GM19023 (cell line): ENCODE data around the gene C11orf87.

ENCODE experiments used
- ATAC-seq: cut with Tn5 transposase; IDR thresholded peaks from one replicate; pipeline ENCODE4 v1.9.1; 2021; ENCODE audit warnings: mild to moderate bottlenecking, moderate library complexity; ENCODE audit not compliant: unreplicated experiment

The C11orf87 gene

DNA sequence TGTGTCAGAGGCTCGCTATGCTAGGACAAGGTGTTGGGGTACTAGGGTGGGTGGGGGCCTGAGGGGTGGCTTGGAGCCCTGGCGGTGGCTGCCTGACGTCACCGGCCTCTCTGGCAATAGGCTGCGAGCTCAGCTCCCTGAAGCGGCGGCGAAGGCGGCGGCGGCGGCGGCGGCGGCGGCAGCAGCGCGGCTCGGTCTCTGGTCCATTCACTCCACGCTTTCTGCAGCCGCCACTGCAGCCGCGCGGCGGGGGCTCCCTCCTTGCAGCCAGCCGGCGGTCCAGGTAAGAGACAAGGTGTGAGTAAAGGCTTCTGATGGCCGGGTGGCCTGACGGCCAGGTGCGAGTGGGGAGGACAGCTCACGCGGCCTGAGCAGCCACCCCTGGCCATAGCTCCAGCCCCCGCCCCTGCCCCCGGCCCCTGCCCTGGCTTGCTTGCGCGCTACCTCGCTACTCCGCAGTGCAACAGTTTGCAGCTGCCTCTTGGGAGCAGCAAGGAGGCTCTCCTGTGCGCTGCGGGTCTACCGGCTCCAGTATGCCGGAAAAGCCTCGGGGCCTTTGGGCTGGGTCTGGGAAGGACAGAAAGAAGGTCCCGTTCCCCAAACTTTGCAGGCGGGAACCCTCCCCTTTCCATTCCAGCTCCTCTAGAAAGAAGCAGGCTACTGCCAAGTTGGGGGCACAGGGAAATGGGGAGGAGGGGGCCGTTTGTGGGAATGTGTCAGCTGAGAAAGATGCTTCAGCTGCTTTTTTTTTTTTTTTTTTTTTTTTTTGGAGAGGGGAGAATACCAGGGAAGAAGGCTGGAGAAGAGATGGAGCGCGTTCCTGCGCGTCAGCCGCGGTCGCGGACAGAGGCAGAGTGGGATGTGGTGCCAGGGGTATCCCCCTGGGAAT is at the start of gene C11orf87:
Gene C11orf87 (plus strand): TSS at position 210 of the 889 bp plus-strand sequence. CDS start 1,444 bp downstream, outside the sequence.
- ATAC-seq = no peak

GRCh38 chr11:109374032-109374431 is 48.0 kb upstream of the C11orf87 start:
- no peak for ATAC-seq

GRCh38 chr11:109374441-109374840 is 47.5 kb upstream of the C11orf87 start:
- ATAC-seq = no peak

GRCh38 chr11:109377039-109377742 is 44.8 kb upstream of the C11orf87 start:
- ATAC-seq = no peak

- no peak for ATAC-seq
Observed at GRCh38 chr11:109378034-109378433, 44.0 kb upstream of the C11orf87 start.

- ATAC-seq = no peak
Observed at GRCh38 chr11:109383306-109383705, 38.7 kb upstream of the C11orf87 start.

DNA sequence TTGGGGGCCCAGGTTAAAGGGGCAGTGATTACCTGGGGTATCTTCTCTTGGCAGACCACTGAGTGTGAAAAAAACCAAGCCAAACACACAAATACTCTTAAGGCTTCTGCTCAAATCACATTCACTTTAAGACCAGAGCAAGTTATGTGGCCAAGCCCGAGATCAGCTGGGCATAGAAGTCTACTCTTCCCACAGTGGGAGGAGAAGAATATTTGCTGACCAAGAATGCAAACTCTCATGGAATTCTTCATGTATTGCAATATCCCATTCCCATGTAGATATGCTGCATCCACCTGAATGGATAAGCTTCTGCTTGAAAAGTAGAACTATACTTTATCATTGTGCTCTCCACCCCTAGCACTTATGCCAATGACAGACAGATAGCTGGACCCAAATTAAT is 37.1 kb upstream of the C11orf87 start:
- no peak for ATAC-seq

DNA sequence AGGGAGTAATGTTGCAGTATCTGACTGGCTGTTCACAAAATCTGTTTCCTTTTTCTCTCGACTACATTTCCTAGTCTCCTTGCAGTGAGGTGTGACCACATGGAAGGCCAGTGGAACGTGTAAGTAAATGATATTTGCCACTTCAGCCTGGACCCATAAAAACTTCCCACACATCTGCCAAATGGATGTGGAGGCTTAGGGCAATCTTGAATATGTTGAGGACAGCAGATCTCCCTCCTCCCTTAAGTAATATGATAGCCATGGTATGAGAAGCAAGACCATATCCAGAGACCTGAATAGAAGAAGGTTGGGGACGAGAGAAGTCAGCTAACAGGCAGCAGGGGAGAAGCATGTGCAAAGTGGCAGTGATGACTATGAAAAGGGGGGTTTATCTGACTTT is 33.0 kb upstream of the C11orf87 start:
- no peak for ATAC-seq

DNA sequence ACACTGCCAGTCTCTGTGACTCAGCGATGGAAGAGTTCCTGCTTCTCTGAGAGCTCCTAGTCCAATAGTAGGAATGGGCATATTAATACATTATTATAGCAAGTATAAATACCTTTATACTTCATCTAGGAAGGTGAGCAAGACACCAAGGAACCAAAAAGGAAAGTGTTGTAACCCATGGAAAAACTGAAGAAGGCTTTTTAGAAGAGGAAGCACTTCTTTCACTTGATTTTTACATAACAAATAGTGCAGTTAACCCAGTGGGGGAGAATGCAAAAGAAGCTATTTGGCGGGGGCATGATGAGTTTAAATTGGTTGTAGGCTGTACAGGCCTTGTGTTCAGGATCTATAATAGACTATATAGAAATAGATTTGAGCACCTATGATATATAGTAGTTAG is 31.2 kb upstream of the C11orf87 start:
- ATAC-seq = no peak

GRCh38 chr11:109401545-109401944 is 20.4 kb upstream of the C11orf87 start:
- no peak for ATAC-seq

DNA sequence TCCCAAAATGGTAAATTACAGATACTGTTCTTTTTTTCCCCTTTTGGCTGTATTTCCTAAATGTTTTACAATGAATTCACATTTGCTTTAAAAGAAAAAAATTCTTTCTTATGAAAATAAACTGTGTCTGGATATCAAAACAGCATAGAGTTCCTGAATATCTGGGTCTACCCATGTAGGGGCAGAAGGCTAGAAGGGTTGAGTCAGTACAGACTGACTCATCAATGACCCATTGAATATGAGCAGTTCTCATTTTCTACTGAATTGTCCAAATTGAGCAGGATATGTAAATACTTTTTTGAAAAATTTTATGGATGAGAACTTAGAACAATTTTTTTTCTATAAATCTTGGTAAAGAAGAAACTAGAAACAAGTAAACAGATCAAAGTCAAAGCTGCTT is 16.3 kb upstream of the C11orf87 start:
- no peak for ATAC-seq

DNA sequence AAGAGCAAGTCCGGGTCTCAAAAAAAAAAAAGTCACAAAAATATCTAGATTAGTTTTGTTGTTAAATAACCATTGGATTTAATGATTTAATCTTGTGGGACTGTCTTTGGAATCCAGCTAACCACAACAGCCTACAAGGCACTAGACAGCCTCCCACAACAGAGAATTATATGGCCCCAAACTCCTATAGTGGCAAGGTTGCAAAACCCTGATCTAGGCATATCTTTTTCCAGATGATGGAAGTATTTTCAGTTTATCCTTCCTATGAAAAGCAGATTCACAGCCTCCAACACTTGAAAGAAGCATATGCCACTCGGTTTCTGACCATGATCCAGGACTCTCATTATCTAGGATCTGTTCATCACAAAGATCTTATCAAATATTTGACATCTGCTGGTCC is 5.4 kb upstream of the C11orf87 start:
- ATAC-seq = no peak

DNA sequence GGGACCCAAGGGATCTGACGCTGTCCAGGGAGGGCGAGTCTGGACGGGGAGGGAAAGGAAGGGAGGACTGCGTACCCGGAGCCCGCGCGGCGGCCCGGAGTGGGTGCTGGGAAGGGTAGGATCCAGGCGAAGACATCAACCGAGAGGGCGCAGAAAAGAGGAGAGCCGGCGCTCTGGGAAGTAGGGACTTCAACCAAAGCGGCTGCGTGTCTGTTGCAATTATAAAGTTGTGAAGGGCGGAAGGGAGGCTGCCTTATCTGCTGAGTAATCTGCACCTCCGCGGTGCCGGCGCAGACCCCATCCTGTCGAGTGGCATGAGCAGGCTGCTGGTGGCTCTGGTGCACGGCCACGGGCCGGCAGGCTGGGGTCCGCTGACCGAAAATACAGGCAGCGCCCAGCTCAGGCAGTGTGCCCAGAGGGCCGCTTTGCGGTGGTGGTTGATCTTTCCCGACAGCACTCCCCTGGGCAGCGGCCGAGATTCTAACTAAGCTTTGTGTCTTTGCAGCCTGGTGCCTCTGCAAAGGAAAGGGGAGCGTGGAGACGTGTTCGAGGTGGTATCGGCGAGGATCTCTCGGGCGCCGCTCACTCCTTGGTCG is 978 bp downstream of the C11orf87 start:
- ATAC-seq = no peak

DNA sequence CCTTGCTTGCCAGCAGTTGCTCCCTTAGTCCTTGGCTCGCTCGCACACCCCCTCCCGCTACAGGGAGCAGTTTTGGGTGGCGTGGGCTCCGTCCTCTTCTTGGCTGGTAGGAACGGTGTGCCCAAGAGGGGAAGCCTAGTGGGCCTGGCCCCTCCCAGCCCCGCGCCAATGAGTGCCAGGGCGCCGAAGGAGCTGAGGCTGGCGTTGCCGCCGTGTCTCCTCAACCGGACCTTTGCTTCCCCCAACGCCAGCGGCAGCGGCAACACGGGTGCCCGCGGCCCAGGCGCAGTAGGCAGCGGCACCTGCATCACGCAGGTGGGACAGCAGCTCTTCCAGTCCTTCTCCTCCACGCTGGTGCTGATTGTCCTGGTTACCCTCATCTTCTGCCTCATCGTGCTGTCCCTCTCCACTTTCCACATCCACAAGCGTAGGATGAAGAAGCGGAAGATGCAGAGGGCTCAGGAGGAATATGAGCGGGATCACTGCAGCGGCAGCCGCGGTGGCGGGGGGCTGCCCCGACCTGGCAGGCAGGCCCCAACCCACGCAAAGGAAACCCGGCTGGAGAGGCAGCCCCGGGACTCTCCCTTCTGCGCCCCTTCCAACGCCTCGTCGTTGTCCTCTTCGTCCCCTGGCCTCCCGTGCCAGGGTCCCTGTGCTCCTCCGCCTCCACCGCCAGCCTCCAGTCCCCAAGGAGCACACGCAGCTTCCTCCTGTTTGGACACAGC is 1.6 kb downstream of the C11orf87 start:
- no peak for ATAC-seq

DNA sequence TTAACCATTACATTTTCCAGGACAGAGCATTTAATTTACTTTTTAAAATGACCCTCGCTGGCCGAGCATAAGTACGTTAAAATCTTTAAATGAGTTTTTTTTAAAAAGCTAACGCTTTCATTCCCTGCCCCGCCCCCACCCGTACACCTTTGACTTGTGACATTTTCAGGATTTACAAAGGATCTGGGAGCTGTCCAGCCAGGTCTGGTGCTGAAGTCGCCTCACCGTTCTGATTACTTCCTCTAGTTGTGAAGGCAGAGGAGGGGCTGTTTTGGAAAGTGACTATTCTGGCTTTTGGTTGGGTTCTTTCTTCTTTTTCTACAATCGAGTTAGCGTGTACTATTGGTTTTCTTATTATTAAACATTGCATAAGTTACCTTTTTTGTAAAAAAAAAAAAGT is 2.9 kb downstream of the C11orf87 start:
- no peak for ATAC-seq

DNA sequence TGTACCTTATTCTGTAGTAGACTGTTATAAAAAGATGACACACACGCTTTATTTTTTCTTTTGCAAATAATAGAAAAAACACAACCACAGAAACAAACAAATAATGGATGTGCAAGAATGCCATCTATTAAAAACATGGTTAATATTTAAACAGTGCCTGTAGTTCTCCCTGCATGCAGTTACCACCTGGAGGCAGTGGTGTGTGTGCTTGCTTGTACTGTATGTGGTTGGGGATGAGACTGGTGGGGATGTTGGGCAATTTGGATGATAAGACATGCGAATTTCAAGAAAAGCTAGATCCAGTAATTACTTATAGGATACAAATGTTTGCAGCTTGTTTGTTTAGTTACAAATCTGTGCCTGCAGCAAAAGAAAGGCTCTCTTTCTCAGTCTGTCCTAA is 3.6 kb downstream of the C11orf87 start:
- ATAC-seq = no peak

DNA sequence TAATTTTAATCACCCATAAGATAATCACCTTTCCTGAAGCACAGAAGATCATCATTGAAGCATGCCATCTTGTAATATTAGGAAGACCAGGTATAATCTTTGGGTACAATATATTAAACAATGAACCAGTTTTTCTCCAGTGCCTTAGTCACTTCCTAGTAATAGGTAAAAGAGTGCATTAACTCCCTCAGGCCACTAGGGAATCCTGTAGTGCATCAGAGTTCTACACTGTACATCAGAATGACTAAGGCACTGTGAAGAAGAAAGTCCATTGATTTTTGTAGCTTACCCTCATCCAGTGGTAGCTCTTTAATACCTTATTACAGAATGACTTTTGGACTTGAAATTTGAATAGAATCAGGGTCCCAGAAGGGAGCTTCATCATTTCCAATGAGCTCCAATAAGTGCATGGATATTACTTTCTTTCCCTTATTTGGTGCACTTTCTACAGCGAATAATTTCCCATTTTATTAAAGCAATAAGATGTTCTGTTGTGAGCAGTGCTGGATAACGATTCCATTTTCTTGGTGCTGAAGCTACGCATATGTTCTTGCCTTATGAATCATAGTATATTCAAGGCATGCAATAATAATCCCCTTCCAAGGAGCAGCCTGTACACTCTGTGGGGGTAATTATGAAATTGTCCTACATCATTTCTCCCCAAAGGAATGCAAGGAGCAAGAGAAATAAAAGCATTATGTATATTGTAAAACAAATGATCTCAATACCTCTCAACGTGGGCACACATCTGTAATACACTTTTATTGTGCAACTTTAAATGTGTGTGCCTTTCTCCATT is 4.7 kb downstream of the C11orf87 start:
- ATAC-seq = no peak

DNA sequence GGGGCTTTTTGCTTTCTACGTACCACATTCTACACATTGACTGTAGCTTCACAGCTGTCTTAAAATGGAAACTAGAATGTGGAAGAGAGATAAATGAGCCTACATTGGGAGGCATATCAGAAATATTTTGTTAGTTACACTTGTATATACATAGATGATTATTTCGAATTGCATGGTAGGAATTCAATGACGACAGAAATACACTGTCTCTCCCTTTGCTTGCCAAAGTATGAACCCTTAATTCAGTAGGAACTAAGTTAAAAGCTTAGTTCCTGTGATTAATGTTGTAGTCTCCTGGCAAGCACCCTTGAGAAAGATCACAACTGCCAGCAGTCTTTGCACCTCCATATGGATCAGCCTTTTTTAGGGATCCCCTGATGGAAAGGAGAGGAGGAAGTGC is 10.1 kb downstream of the C11orf87 start:
- no peak for ATAC-seq

DNA sequence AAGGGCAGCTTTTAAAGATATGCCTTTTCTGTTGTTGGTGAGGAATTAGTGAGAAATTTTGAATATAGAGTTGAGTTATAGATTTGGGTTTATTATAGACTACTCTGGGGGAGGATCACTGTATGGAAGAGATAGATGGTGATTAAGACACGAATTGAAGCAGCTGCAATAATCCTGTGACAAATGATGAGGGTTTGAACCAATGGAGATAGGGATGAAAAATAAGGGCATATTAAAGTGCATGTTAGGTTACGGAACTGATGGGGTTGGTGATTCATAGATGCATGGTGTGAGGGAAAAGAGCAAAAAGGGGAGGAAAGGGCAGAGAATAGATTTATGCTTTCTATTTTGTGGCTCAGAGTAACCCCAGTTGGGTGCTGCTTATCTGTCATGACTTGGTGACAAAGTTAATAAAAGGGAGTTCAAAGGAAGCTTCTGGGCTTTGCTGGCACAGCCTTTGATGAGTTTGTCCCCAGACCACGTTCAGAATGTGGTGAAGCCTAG is 11.8 kb downstream of the C11orf87 start:
- no peak for ATAC-seq

DNA sequence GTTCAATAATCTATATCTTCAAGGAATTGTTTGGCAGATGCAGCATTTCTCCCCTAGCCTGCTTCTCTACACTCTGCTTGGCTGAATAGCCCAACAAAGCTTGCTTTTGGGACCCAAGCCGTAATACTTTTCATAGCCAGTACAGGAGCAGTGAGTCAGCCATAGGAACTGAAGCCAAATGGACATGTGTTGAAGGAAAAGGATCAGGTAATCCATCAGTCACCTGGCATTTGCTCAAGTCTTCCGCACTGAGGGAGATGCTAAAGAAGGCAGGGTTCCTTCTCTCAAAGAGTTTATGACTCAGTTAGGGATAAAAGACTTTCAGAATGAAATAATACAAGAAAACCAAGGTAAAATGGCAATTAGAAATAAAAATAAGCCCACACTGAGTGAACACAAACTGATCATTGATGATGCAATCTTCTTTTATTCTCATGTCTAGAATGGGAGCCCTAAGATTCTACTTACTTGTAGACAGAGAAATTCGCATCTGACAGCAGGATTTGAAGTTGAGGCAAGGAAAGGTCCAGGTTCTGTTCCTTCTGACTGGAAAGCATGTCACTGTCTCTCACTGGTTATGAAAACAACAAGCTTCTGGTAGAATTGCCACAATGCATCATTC is 13.2 kb downstream of the C11orf87 start:
- ATAC-seq = no peak
